Endothelial cell of umbilical vein (primary cell): Measurements from ENCODE around the gene MID1. TPM values are rescaled to one million over a fixed set of nuclear protein-coding genes. Genes with fewer than 3 reads are reported as not detected.
A peak's percentile ranks its signal among the peaks of the same experiment; 100 is the strongest.

Source experiments
- BruUV-seq: library from RNA; stranded (reverse); fragments of 400-500 nt; replicated peaks from 2 replicates; lab custom pipeline; 2021; lab: Mats Ljungman, UMichigan
- CTCF ChIA-PET: fragments of 300-600, 350-600 bp; sonication (Branson Sonifier 250); formaldehyde crosslinking; loops from one replicate; lab custom pipeline; 2021; ENCODE audit warnings: antibody characterized with exemption, inconsistent platforms; lab: Charles Lee
- POLR2A ChIA-PET: fragments of 300-600, 350-600 bp; sonication (Branson Sonifier 250); formaldehyde crosslinking; loops from one replicate; lab custom pipeline; 2021; ENCODE audit warnings: antibody characterized with exemption, inconsistent platforms; lab: Charles Lee
- DNase-seq: peaks from one replicate; pipeline ENCODE4 v3.0.0-alpha.2; 2011; ENCODE audit warnings: low read depth, low spot score
- FAIRE-seq: peaks from 2 replicates; lab custom pipeline; 2011; peaks lifted over from hg19 to GRCh38; lab: Jason Lieb, UNC
- H2AFZ ChIP-seq: 2 replicates; pipeline ENCODE4 v1.6.0; 2012; ENCODE audit warnings: low read depth, low read length, control low read depth, inconsistent platforms
- H3K27ac ChIP-seq: 2 replicates; pipeline ENCODE4 v1.5.1; 2011; ENCODE audit warnings: low read depth, mild to moderate bottlenecking, control low read depth, low read length, moderate library complexity; ENCODE audit not compliant: insufficient read depth
- H3K27me3 ChIP-seq, 2 experiments: 2 replicates each; pipeline versions ENCODE4 v1.6.0 to v1.6.1; 2011; ENCODE audit warnings: low read length in 2 of 2, mixed read lengths in 1 of 2; ENCODE audit not compliant: control insufficient read depth in 2 of 2, insufficient read depth in 2 of 2
- H3K36me3 ChIP-seq, 2 experiments: 2 replicates in 1 of 2; 3 replicates in 1 of 2; pipeline ENCODE4 v1.5.1; 2011; ENCODE audit warnings: low read length in 2 of 2, mild to moderate bottlenecking in 1 of 2, moderate library complexity in 1 of 2; ENCODE audit not compliant: control insufficient read depth in 2 of 2, insufficient read depth in 2 of 2; ENCODE audit errors: extremely low read depth in 1 of 2
- H3K4me1 ChIP-seq: 3 replicates; pipeline ENCODE4 v1.5.1; 2011; ENCODE audit warnings: mild to moderate bottlenecking, low read length; ENCODE audit not compliant: control insufficient read depth, insufficient read depth; ENCODE audit errors: extremely low read depth
- H3K4me2 ChIP-seq: 2 replicates; pipeline ENCODE4 v1.6.1; 2011; ENCODE audit warnings: low read length, control low read depth, mixed read lengths; ENCODE audit not compliant: insufficient read depth
- H3K4me3 ChIP-seq, 3 experiments: fragments of 200-600 bp in 1 of 3; sonication (generic), shearing (Covaris generic) in 1 of 3; replicated peaks in 1 of 3; 2 replicates each; pipeline ENCODE4 v1.5.1; 2011 to 2016; ENCODE audit warnings: control low read depth in 3 of 3, low read length in 3 of 3, mild to moderate bottlenecking in 2 of 3, inconsistent platforms in 1 of 3, low read depth in 1 of 3, moderate library complexity in 1 of 3; ENCODE audit not compliant: insufficient read depth in 1 of 3
- H3K79me2 ChIP-seq: 2 replicates; pipeline ENCODE4 v1.6.0; 2012; ENCODE audit warnings: low read length, inconsistent platforms; ENCODE audit not compliant: control insufficient read depth, insufficient read depth
- H3K9ac ChIP-seq: replicated peaks from 2 replicates; pipeline ENCODE3; 2011; ENCODE audit warnings: low read length, control low read depth; ENCODE audit not compliant: insufficient read depth; ENCODE audit errors: extremely low read depth
- H3K9me1 ChIP-seq: replicated peaks from 3 replicates; pipeline ENCODE4 v1.6.0; 2011; ENCODE audit warnings: mild to moderate bottlenecking, low read length; ENCODE audit not compliant: control insufficient read depth, insufficient read depth; ENCODE audit errors: extremely low read depth
- H3K9me3 ChIP-seq: replicated peaks from 2 replicates; pipeline ENCODE4 v1.5.1; 2012; ENCODE audit warnings: low read length, inconsistent platforms; ENCODE audit not compliant: control insufficient read depth, insufficient read depth
- H4K20me1 ChIP-seq: replicated peaks from 2 replicates; pipeline ENCODE3; 2011; ENCODE audit warnings: mild to moderate bottlenecking, low read length; ENCODE audit not compliant: control insufficient read depth, insufficient read depth; ENCODE audit errors: extremely low read depth
- EZH2 ChIP-seq: IDR thresholded peaks from 2 replicates; pipeline ENCODE4 v1.6.1; 2012; ENCODE audit warnings: borderline replicate concordance, low read depth, mild to moderate bottlenecking, moderate library complexity, low read length, inconsistent platforms; ENCODE audit not compliant: severe bottlenecking
- FOS ChIP-seq: IDR thresholded peaks from 2 replicates; pipeline ENCODE4 v1.6.1; 2011; ENCODE audit warnings: mild to moderate bottlenecking, low read length, moderate library complexity, borderline replicate concordance; ENCODE audit not compliant: insufficient read depth
- GATA2 ChIP-seq: IDR thresholded peaks from 2 replicates; pipeline ENCODE4 v1.7.0; 2011; ENCODE audit warnings: low read depth, mild to moderate bottlenecking, moderate library complexity, mixed read lengths, low read length; ENCODE audit not compliant: insufficient read length, insufficient read depth
- MYC ChIP-seq: IDR thresholded peaks from one replicate; pipeline ENCODE4 v1.6.1; 2011; ENCODE audit warnings: mild to moderate bottlenecking, low read depth, low read length
- POLR2AphosphoS5 ChIP-seq: IDR thresholded peaks from 2 replicates; pipeline ENCODE4 v1.6.1; 2012; ENCODE audit warnings: low read depth, mild to moderate bottlenecking, control low read depth, low read length, moderate library complexity; ENCODE audit not compliant: insufficient read depth
- dilution Hi-C: fragments of 300-500 bp; cut with MboI; formaldehyde crosslinking; loops from one replicate; pipeline ENCODE4 v1.15.0; 2019; ENCODE audit warnings: low sequenced_read_pairs; ENCODE audit not compliant: extremely low pct_ligation_motif_present
- intact Hi-C: fragments of 100-400 bp; cut with micrococcal nuclease; formaldehyde crosslinking; loops from one replicate; pipeline ENCODE4 v1.10.0; 2022
- polyA plus RNA-seq, 4 experiments: library from polyadenylated mRNA; depleted of rRNA in 3 of 4; stranded (reverse) in 3 of 4; unstranded in 1 of 4; fragments of >200 nt; gene quantifications; 2 replicates each; pipeline versions ENCODE4 v1.2.1 to v1.2.3, GENCODE V29; 2011 to 2012; ENCODE audit warnings: missing spikeins in 1 of 4
- total RNA-seq: library from RNA; stranded (reverse); gene quantifications from 2 replicates; pipeline ENCODE4 v1.2.3, GENCODE V29; 2021

The MID1 gene
- total and polyA plus RNA-seq, 2 donors (not counting 3 experiments of a cell fraction or from before 2014, with no cell fraction given), result 21.3 to 29.8 TPM

DNA sequence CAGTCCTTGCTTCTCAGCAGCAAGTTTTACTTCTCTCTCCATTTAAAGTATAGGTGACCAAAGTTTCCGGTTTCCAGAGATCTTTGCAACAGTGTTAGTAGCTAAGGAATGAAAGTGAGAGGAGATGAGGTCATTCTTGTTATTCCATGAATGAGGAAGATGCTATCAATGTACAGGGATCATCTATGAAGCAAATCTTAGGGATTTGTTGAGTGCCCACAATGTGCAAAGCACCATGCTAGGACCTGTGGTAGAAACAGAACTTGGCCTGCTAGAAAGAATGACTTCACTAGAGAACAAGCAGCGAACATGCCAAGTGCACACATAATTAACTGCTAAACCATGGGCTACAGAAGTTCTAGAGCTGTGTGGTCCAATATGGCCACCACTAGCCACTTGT lies 112.5 kb downstream of the MID1 start:
- ChIA-PET POLR2A (no interaction called here), CTCF (no interaction called here)
- Histone ChIP-seq H3K4me1 (peaks cover 24% of the 10 kb centered on the region), H3K9me3 (no peaks in the 10 kb centered on the region), H3K79me2 (no peaks in the 10 kb centered on the region), H3K4me2 (no peak overlapping the region), H3K9me1 (no peaks in the 10 kb centered on the region), H3K9ac (no peak overlapping the region), H3K36me3 (no peaks in the 10 kb centered on the region), H4K20me1 (no peaks in the 10 kb centered on the region), H3K4me3 (no peak overlapping the region), H3K27ac (no peak overlapping the region), H2AFZ (no peak overlapping the region), H3K27me3 (no peaks in the 10 kb centered on the region)
- no peak for TF ChIP-seq MYC
- TF ChIP-seq GATA2, result peak; percentile 20
- BruUV-seq, result no TSS peak
- FAIRE-seq (no peak), DNase-seq (peak; percentile 21)
- dilution Hi-C loops (no loop called here), intact Hi-C loops (loop anchor here (5.0 kb wide), 1 partner anchor 49 kb away; no protein-coding TSS in a partner anchor)

DNA sequence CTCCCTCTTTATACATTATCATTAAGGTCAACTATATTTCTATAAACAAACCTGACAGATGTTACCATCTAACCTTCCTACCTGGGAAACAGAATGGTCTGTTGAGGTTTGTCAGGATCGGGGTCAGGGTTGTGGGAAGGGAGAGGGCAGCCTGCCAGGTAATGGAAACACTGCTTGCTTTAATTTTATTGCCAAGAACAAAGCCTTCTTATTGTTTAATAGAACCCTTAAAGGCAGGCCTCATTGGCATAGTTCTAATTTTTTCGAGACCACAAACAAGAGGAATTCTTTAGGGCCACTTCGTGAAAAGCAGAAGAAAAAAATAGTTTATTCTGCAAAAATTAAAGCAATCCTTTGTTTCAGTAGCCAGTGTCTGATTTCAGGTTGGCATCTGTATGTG lies 113.2 kb downstream of the MID1 start:
- DNase-seq, result peak; percentile 16
- Histone ChIP-seq H3K36me3 (no peaks in the 10 kb centered on the region), H3K9me1 (no peaks in the 10 kb centered on the region), H3K27ac (no peak overlapping the region), H3K4me1 (peaks cover 19% of the 10 kb centered on the region), H3K9ac (no peak overlapping the region), H3K4me3 (no peak overlapping the region), H2AFZ (no peak overlapping the region), H3K9me3 (no peaks in the 10 kb centered on the region), H3K27me3 (no peaks in the 10 kb centered on the region), H3K79me2 (no peaks in the 10 kb centered on the region), H3K4me2 (no peak overlapping the region), H4K20me1 (no peaks in the 10 kb centered on the region)
- dilution Hi-C loops, result no loop called here
- POLR2A ChIA-PET, result no interaction called here
- TF ChIP-seq EZH2, result no peak
- no peak for TF ChIP-seq MYC
- TF ChIP-seq FOS, result no peak
- TF ChIP-seq POLR2AphosphoS5, result no peak
- intact Hi-C loops, result loop anchor here (5.0 kb wide), 1 partner anchor 50 kb away; no protein-coding TSS in a partner anchor
- FAIRE-seq, result no peak
- no TSS peak for BruUV-seq
- CTCF ChIA-PET, result no interaction called here
